GM12878 (cell line): ENCODE measurements around the gene ADAR.

Source experiments
- CTCF ChIP-seq, 3 experiments: IDR thresholded peaks in 2 of 3; conservative IDR thresholded peaks in 1 of 3; 2 replicates each; pipeline ENCODE4 v1.5.1; 2011; ENCODE audit warnings: low read depth in 3 of 3, low read length in 3 of 3, mild to moderate bottlenecking in 3 of 3, control low read depth in 2 of 3, moderate library complexity in 2 of 3, inconsistent platforms in 1 of 3, mixed read lengths in 1 of 3; ENCODE audit not compliant: control insufficient read depth in 2 of 3, insufficient read depth in 1 of 3; ENCODE audit errors: extremely low read depth in 1 of 3
- EGR1 ChIP-seq, 2 experiments: IDR thresholded peaks; 1 replicate in 1 of 2; 2 replicates in 1 of 2; pipeline ENCODE4 v1.6.1; 2011 to 2012; ENCODE audit warnings: low read depth in 2 of 2, low read length in 2 of 2, borderline replicate concordance in 1 of 2, mild to moderate bottlenecking in 1 of 2, moderate library complexity in 1 of 2
- EP300 ChIP-seq, 2 experiments: fragments of 150-350 bp in 1 of 2; IDR thresholded peaks; 2 replicates each; pipeline ENCODE4 v1.6.1; 2011 to 2012; ENCODE audit warnings: low read depth in 2 of 2, low read length in 2 of 2, borderline replicate concordance in 1 of 2, improper control_type of control experiment in 1 of 2, inconsistent platforms in 1 of 2; ENCODE audit not compliant: control insufficient read depth in 1 of 2
- FOS ChIP-seq: IDR thresholded peaks from 3 replicates; pipeline ENCODE4 v1.6.1; 2011; ENCODE audit warnings: borderline replicate concordance; ENCODE audit not compliant: insufficient read length; ENCODE audit errors: extremely low read depth
- GATAD2B ChIP-seq: fragments of 450-650 bp; conservative IDR thresholded peaks from 2 replicates; pipeline ENCODE4 v1.6.1; 2017; ENCODE audit warnings: low read depth, mild to moderate bottlenecking, moderate library complexity
- KAT2A ChIP-seq: conservative IDR thresholded peaks from 2 replicates; pipeline ENCODE4 v1.6.1; 2011; ENCODE audit warnings: low read depth, low read length; ENCODE audit not compliant: control insufficient read depth
- MTA2 ChIP-seq: fragments of 450-650 bp; IDR thresholded peaks from 2 replicates; pipeline ENCODE4 v1.6.1; 2016; ENCODE audit warnings: low read depth, mild to moderate bottlenecking, moderate library complexity
- NFYB ChIP-seq: IDR thresholded peaks from 2 replicates; pipeline ENCODE4 v1.6.1; 2011; ENCODE audit warnings: low read depth, mild to moderate bottlenecking, low read length, improper control_type of control experiment, moderate library complexity; ENCODE audit not compliant: insufficient read depth
- POLR2AphosphoS5 ChIP-seq: IDR thresholded peaks from 2 replicates; pipeline ENCODE4 v1.6.1; 2011; ENCODE audit warnings: mild to moderate bottlenecking, low read length, inconsistent platforms
- RFX5 ChIP-seq: IDR thresholded peaks from 2 replicates; pipeline ENCODE4 v1.6.1; 2011; ENCODE audit warnings: low read depth, low read length, improper control_type of control experiment
- ZNF24 ChIP-seq: fragments of 450-650 bp; IDR thresholded peaks from 2 replicates; pipeline ENCODE4 v1.6.1; 2017; ENCODE audit warnings: antibody characterized with exemption, mild to moderate bottlenecking
- ZNF274 ChIP-seq: IDR thresholded peaks from one replicate; pipeline ENCODE4 v1.8.0; 2011; ENCODE audit not compliant: insufficient read length, insufficient read depth
- TF ChIP-seq, protein P1 (sequence below): IDR thresholded peaks from 2 replicates; pipeline ENCODE4 v1.6.1; 2012; ENCODE audit warnings: low read depth, low read length, improper control_type of control experiment

DNA sequence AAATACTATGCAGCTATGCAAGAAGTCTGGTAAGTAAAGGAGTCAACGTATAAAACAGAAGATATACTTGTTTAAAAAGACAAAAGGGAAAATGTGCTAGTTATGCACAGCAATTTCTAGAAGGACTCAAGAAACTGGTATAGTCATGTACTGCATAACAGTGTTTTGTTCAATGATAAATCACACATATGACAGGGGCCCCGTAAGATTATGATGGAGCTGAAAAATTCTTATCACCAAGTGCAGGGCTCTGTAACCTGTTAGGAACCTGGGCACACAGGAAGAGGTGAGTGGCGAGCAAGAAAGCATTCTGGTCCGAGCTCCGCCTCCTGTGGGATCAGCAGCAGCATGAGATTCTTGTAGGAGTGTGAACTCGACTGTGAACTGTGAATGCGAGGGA, 13.2 kb downstream of the ADAR start:
- TF ChIP-seq NFYB: no peak
- TF ChIP-seq, protein P1, sequence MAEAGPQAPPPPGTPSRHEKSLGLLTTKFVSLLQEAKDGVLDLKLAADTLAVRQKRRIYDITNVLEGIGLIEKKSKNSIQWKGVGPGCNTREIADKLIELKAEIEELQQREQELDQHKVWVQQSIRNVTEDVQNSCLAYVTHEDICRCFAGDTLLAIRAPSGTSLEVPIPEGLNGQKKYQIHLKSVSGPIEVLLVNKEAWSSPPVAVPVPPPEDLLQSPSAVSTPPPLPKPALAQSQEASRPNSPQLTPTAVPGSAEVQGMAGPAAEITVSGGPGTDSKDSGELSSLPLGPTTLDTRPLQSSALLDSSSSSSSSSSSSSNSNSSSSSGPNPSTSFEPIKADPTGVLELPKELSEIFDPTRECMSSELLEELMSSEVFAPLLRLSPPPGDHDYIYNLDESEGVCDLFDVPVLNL: no peak
- TF ChIP-seq CTCF (IDR thresholded peaks at IDR 0.05 in 2 of 3, conservative IDR thresholded peaks at IDR 0.05 in 1 of 3; ENCODE audit: control insufficient read depth in 2 of 3, extremely low read depth in 1 of 3, insufficient read depth in 1 of 3, low read depth in 3 of 3, low read length in 3 of 3): no peak
- TF ChIP-seq RFX5: no peak
- no peak for TF ChIP-seq KAT2A
- TF ChIP-seq POLR2AphosphoS5: no peak
- TF ChIP-seq EGR1 (IDR thresholded peaks at IDR 0.05; ENCODE audit: borderline replicate concordance in 1 of 2, low read depth in 2 of 2, low read length in 2 of 2): no peak
- no peak for TF ChIP-seq EP300 (IDR thresholded peaks at IDR 0.05; ENCODE audit: borderline replicate concordance in 1 of 2, control insufficient read depth in 1 of 2, low read depth in 2 of 2, low read length in 2 of 2)
- no peak for TF ChIP-seq FOS
- TF ChIP-seq ZNF274: no peak
- no peak for TF ChIP-seq GATAD2B
- TF ChIP-seq ZNF24: no peak
- no peak for TF ChIP-seq MTA2
